Sigmoid colon (tissue), 4 donors: Measurements from ENCODE around the gene OLFM2.
"Not testable (repeated sequence)": the region's sequence is repeated elsewhere in the genome, so short reads cannot be mapped to it uniquely, and the experiment has no call there.

ENCODE experiments used
- CTCF ChIP-seq, 4 experiments: fragments of 450-650 bp in 3 of 4; fragments of 200-600 bp in 1 of 4; IDR thresholded peaks; one replicate each; pipeline ENCODE4 v1.5.1; 2016 to 2019; ENCODE audit warnings: antibody characterized with exemption in 4 of 4, mild to moderate bottlenecking in 3 of 4, moderate library complexity in 2 of 4
- POLR2A ChIP-seq, 2 donors: fragments of 450-650 bp; IDR thresholded peaks; one replicate each; pipeline ENCODE4 v1.6.1; 2016; ENCODE audit warnings: antibody characterized with exemption in 2 of 2, mild to moderate bottlenecking in 2 of 2, moderate library complexity in 2 of 2
- POLR2AphosphoS5 ChIP-seq, 4 donors: sonication (generic); formaldehyde crosslinking; IDR thresholded peaks; one replicate each; pipeline ENCODE4 v1.6.1; 2017; ENCODE audit warnings: antibody characterized with exemption in 4 of 4

GRCh38 chr19:9922782-9923379 is 13.4 kb downstream of the OLFM2 start:
- TF ChIP-seq POLR2A, CTCF, POLR2AphosphoS5 (IDR thresholded peaks at IDR 0.05): not testable (repeated sequence)
